Panc1 (cell line): ENCODE data around the gene TNK1. TPM values are rescaled to one million over a fixed set of nuclear protein-coding genes. Genes with fewer than 3 reads are reported as not detected.
"Not testable (repeated sequence)": the region's sequence is repeated elsewhere in the genome, so short reads cannot be mapped to it uniquely, and the experiment has no call there.

Source experiments
- ATAC-seq: fragments of 200-7000 bp; cut with Tn5 transposase; 2 replicates; pipeline ENCODE4 v1.9.1; 2020; ENCODE audit warnings: mild to moderate bottlenecking, moderate library complexity
- Bru-seq: library from RNA; stranded (reverse); fragments of 400-500 nt; gene quantifications from one replicate; lab custom pipeline; 2021; lab: Mats Ljungman, UMichigan
- BruChase-seq, 2 experiments: library from RNA; stranded (reverse); fragments of 400-500 nt; gene quantifications; one replicate each; lab custom pipeline; 2021; lab: Mats Ljungman, UMichigan
- BruUV-seq: library from RNA; stranded (reverse); fragments of 400-500 nt; replicated peaks from 2 replicates; lab custom pipeline; 2021; lab: Mats Ljungman, UMichigan
- CTCF ChIA-PET: fragments of 300-600 bp; sonication (Branson Sonifier 250); formaldehyde crosslinking; loops from one replicate; lab custom pipeline; 2022; ENCODE audit warnings: antibody characterized with exemption; lab: Charles Lee
- POLR2A ChIA-PET: fragments of 300-600 bp; sonication (Branson Sonifier 250); formaldehyde crosslinking; loops from one replicate; lab custom pipeline; 2022; ENCODE audit warnings: antibody characterized with exemption; lab: Charles Lee
- DNase-seq: peaks from one replicate; pipeline ENCODE4 v3.0.0-alpha.2; 2010; ENCODE audit warnings: low read depth, low spot score
- H3K27ac ChIP-seq: 2 replicates; pipeline ENCODE4 v1.5.1; 2011; ENCODE audit warnings: mild to moderate bottlenecking, low read length, inconsistent platforms
- H3K27me3 ChIP-seq: fragments of 200-500 bp; sonication (Bioruptor generic); 2 replicates; pipeline ENCODE4 v1.6.0; 2014; ENCODE audit warnings: low read length, inconsistent platforms; ENCODE audit not compliant: control insufficient read depth, insufficient read depth
- H3K36me3 ChIP-seq: fragments of 200-500 bp; sonication (Bioruptor generic); 2 replicates; pipeline ENCODE4 v1.5.1; 2014; ENCODE audit warnings: inconsistent platforms, mild to moderate bottlenecking, low read length, moderate library complexity; ENCODE audit not compliant: control insufficient read depth, insufficient read depth
- H3K4me1 ChIP-seq: 2 replicates; pipeline ENCODE4 v1.5.1; 2011; ENCODE audit warnings: inconsistent platforms, mild to moderate bottlenecking, low read length, moderate library complexity; ENCODE audit not compliant: control insufficient read depth, insufficient read depth
- H3K4me3 ChIP-seq, 2 experiments: 2 replicates each; pipeline ENCODE4 v1.5.1; 2011 to 2012; ENCODE audit warnings: low read depth in 2 of 2, low read length in 2 of 2, mild to moderate bottlenecking in 2 of 2, inconsistent platforms in 1 of 2, moderate library complexity in 1 of 2
- H3K9me3 ChIP-seq: fragments of 200-500 bp; sonication (Bioruptor generic); 2 replicates; pipeline ENCODE4 v1.5.1; 2014; ENCODE audit warnings: low read depth, mild to moderate bottlenecking, inconsistent platforms, low read length, moderate library complexity; ENCODE audit not compliant: control insufficient read depth, insufficient read depth
- CTCF ChIP-seq: fragments of 450-650 bp; IDR thresholded peaks from 2 replicates; pipeline ENCODE4 v1.5.1; 2017; ENCODE audit warnings: mild to moderate bottlenecking
- POLR2AphosphoS5 ChIP-seq: IDR thresholded peaks from 2 replicates; pipeline ENCODE4 v1.6.1; 2012; ENCODE audit warnings: mild to moderate bottlenecking, low read depth, low read length, moderate library complexity
- SIN3A ChIP-seq: IDR thresholded peaks from 2 replicates; pipeline ENCODE4 v1.6.1; 2012; ENCODE audit warnings: low read depth, mild to moderate bottlenecking, low read length, moderate library complexity, borderline replicate concordance; ENCODE audit not compliant: insufficient read depth
- TCF7L2 ChIP-seq: IDR thresholded peaks from 2 replicates; pipeline ENCODE4 v1.6.1; 2011; ENCODE audit warnings: mild to moderate bottlenecking, low read depth, low read length, inconsistent platforms
- in situ Hi-C: cut with HindIII; loops from 2 replicates; pipeline ENCODE4 v1.10.0; 2016; ENCODE audit warnings: low sequenced_read_pairs, low pct_unique_long_range_greater_than_20kb
- intact Hi-C: fragments of 100-400 bp; cut with micrococcal nuclease; formaldehyde crosslinking; loops from one replicate; pipeline ENCODE4 v1.10.0; 2022; ENCODE audit not compliant: unreplicated experiment
- long read RNA-seq: library from polyadenylated mRNA; unstranded; transcript quantifications from one replicate; pipeline ENCODE4 v2.0.0, GENCODE V29; 2021; ENCODE audit not compliant: unreplicated experiment
- polyA plus RNA-seq: library from polyadenylated mRNA; unstranded; fragments of >200 nt; gene quantifications from one replicate; pipeline ENCODE4 v1.2.1, GENCODE V29; 2012; ENCODE audit warnings: missing spikeins; ENCODE audit not compliant: insufficient read length
- total RNA-seq: library from RNA; stranded (reverse); gene quantifications from one replicate; pipeline ENCODE4 v1.2.1, GENCODE V29; 2021; ENCODE audit not compliant: unreplicated experiment
- TF ChIP-seq, protein P1 (sequence below), 2 experiments: IDR thresholded peaks; 2 replicates each; pipeline ENCODE4 v1.6.1; 2011 to 2012; ENCODE audit warnings: low read depth in 2 of 2, control low read depth in 1 of 2, low read length in 1 of 2, mild to moderate bottlenecking in 1 of 2, moderate library complexity in 1 of 2; ENCODE audit not compliant: insufficient read depth in 1 of 2

Gene TNK1
- 6.2 TPM for total RNA-seq
- 7.2 TPM for polyA plus RNA-seq
- Bru-seq, nascent RNA = percentile 32 among the genes with signal in this experiment
- BruChase-seq, experiment 1, labeled RNA remaining after a 2-hour chase = percentile 42 among the genes with signal in this experiment
- percentile 42 among the genes with signal in this experiment for BruChase-seq, experiment 2, labeled RNA remaining after a 6-hour chase
- long read RNA-seq, partial matches to known transcripts = 12 of 14 reads
- long read RNA-seq, other reads (novel, unspliced or antisense) = 2 of 14 reads

DNA sequence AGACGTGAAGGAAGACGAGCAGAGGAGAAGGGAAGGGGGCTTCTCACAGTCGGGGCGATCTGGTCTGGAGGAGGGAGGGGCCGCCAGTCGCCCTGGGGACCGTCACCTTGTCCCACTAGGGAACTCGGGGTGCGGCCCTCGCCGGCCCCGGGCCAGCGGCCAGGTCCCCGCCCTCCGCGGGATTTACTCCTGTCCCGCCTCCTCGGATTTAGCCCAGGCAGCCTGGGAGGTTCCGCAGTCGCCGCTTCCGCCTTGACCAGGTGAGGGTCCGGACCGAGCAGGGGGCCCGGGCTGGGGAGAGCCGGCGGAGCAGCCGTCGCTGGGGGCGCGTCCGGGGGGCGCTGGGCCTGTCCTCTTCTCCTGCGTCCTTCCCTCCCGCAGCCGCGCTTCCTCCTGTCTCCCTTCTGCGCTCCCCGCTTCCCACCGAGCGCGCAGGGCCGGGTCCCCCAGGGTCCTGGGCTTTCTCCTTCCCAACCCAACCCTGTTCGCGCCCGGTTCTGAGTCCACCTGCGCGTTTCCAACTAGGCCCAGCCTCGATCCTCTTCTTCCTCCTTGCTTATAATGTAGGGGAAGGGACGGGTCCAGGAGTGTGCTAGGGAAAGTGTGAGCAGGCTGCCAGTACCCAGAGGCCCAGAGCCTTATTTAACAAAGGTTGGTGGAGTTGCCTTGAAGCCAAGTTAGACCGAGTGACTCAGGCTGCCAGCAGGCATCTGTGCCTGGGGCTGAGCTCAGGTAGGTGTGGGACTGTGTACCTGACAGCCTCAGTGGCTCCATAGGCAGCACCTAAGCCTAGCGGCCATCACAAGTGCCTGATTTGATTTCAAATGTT is at the start of gene TNK1:
Gene TNK1 (plus strand): TSS at position 235 of the 829 bp plus-strand sequence. CDS start 1,838 bp downstream, outside the sequence.
- H3K4me3 ChIP-seq = peak within 1 kb of the TSS; percentile 51 to 63
- in situ Hi-C loops = no loop called here
- POLR2A ChIA-PET = no interaction called here
- peaks cover 2% of the 10 kb centered on the region; the same call in 1 of the 2 replicates for H3K36me3 ChIP-seq
- intact Hi-C loops = no loop called here
- peak within 1 kb of the TSS; percentile 68 for H3K27ac ChIP-seq
- CTCF ChIA-PET = no interaction called here
- no peak for DNase-seq
- BruUV-seq = no TSS peak
- ATAC-seq = peak; percentile 83
- no peaks in the 10 kb centered on the region for H3K27me3 ChIP-seq
- H3K4me1 ChIP-seq = no peaks in the 10 kb centered on the region
- TF ChIP-seq CTCF = no peak
- no peak for TF ChIP-seq POLR2AphosphoS5
- no peak for TF ChIP-seq TCF7L2
- TF ChIP-seq SIN3A = no peak
- TF ChIP-seq, protein P1, sequence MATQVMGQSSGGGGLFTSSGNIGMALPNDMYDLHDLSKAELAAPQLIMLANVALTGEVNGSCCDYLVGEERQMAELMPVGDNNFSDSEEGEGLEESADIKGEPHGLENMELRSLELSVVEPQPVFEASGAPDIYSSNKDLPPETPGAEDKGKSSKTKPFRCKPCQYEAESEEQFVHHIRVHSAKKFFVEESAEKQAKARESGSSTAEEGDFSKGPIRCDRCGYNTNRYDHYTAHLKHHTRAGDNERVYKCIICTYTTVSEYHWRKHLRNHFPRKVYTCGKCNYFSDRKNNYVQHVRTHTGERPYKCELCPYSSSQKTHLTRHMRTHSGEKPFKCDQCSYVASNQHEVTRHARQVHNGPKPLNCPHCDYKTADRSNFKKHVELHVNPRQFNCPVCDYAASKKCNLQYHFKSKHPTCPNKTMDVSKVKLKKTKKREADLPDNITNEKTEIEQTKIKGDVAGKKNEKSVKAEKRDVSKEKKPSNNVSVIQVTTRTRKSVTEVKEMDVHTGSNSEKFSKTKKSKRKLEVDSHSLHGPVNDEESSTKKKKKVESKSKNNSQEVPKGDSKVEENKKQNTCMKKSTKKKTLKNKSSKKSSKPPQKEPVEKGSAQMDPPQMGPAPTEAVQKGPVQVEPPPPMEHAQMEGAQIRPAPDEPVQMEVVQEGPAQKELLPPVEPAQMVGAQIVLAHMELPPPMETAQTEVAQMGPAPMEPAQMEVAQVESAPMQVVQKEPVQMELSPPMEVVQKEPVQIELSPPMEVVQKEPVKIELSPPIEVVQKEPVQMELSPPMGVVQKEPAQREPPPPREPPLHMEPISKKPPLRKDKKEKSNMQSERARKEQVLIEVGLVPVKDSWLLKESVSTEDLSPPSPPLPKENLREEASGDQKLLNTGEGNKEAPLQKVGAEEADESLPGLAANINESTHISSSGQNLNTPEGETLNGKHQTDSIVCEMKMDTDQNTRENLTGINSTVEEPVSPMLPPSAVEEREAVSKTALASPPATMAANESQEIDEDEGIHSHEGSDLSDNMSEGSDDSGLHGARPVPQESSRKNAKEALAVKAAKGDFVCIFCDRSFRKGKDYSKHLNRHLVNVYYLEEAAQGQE (IDR thresholded peaks at IDR 0.05; ENCODE audit: insufficient read depth in 1 of 2, low read depth in 2 of 2, low read length in 1 of 2) = no peak
- H3K9me3 ChIP-seq = peaks cover 3% of the 10 kb centered on the region; the same call in 1 of the 2 replicates

DNA sequence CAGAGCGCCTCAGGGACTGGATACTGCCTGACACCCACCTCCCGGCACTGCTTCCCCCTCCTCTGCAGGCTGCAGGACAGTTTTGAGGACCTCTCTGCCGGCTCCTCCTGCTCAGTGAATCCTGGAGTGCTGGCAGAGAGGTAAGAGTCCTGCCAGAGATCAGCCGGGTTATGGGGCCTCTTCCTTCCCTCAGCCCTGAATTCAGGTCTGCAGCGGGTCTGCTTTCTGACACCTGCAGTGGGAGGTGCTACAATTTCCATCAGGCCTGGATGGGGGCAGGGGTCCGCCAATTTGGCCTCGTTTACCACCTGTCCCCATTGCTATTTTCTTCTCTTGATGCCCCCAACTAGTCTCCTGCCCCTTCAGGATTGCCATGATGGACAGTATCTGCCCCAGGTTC is 48.8 kb upstream of the TNK1 start:
- CTCF ChIA-PET = no interaction called here
- in situ Hi-C loops (no loop called here), intact Hi-C loops (no loop called here)
- H3K36me3 ChIP-seq = no peaks in the 10 kb centered on the region; the same call in 1 of the 2 replicates
- POLR2A ChIA-PET = no interaction called here
- no peaks in the 10 kb centered on the region for H3K27me3 ChIP-seq
- H3K9me3 ChIP-seq = no peaks in the 10 kb centered on the region
- ATAC-seq (no peak), DNase-seq (no peak)
- peaks cover 7% of the 10 kb centered on the region for H3K4me1 ChIP-seq
- no peak overlapping the region for H3K27ac ChIP-seq
- TF ChIP-seq TCF7L2 (no peak), POLR2AphosphoS5 (no peak), SIN3A (no peak), CTCF (no peak)
- TF ChIP-seq, protein P1 (IDR thresholded peaks at IDR 0.05; ENCODE audit: insufficient read depth in 1 of 2, low read depth in 2 of 2, low read length in 1 of 2) = no peak
- H3K4me3 ChIP-seq = no peak overlapping the region
- no TSS peak for BruUV-seq

DNA sequence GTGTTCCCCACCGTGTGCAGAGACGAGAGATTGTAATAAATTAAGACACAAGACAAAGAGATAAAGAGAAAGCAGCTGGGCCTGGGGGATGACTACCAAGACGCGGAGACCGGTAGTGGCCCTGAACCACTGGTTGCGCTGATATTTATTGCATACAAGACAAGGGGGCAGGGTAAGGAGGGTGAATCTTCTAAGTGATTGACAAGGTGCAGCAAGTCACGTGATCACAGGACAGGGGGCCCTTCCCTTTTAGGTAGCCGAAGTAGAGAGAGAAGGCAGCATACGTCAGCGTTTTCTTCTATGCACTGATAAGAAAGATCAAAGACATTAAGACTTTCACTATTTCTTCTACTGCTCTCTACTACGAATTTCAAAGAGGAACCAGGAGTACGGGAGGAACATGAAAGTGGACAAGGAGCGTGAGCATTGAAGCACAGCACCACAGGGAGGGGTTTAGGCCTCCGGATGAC is 48.3 kb upstream of the TNK1 start:
- H3K27ac ChIP-seq, ATAC-seq, H3K9me3 ChIP-seq, H3K4me3 ChIP-seq, BruUV-seq, DNase-seq, H3K36me3 ChIP-seq, H3K27me3 ChIP-seq, POLR2A ChIA-PET, H3K4me1 ChIP-seq, intact Hi-C loops, in situ Hi-C loops, CTCF ChIA-PET: not testable (repeated sequence)
